ENCODE results near the gene DNAJC3.

DNA sequence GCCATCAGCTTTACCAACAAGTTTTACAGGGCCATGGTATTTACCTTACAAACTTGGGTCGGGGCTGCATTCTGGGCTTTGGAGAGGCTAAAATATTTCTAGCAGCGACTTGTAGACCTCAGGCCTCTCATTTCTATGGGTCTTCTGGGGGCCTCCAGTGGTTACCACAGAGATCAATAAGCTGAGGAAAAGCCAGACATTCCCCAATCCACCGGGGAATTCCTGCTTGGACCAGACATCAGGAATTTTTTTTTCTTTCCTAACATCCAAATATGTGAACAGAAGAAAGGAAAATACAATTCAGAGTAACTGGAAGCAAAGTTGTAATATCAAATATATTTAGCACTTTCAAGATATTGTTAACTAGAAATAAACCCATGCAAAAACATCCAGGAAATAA, 33.9 kb upstream of the DNAJC3 start:
- TF ChIP-seq, protein P1, sequence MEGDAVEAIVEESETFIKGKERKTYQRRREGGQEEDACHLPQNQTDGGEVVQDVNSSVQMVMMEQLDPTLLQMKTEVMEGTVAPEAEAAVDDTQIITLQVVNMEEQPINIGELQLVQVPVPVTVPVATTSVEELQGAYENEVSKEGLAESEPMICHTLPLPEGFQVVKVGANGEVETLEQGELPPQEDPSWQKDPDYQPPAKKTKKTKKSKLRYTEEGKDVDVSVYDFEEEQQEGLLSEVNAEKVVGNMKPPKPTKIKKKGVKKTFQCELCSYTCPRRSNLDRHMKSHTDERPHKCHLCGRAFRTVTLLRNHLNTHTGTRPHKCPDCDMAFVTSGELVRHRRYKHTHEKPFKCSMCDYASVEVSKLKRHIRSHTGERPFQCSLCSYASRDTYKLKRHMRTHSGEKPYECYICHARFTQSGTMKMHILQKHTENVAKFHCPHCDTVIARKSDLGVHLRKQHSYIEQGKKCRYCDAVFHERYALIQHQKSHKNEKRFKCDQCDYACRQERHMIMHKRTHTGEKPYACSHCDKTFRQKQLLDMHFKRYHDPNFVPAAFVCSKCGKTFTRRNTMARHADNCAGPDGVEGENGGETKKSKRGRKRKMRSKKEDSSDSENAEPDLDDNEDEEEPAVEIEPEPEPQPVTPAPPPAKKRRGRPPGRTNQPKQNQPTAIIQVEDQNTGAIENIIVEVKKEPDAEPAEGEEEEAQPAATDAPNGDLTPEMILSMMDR (IDR thresholded peaks at IDR 0.05), result no peak
- TF ChIP-seq POLR2A (IDR thresholded peaks at IDR 0.05) (no peak), EP300 (IDR thresholded peaks at IDR 0.05) (no peak)
